GM18499 (cell line): ENCODE results near the gene ZNF792.
"Not testable (repeated sequence)": the region's sequence is repeated elsewhere in the genome, so short reads cannot be mapped to it uniquely, and the experiment has no call there.

Experiments used
- ATAC-seq: cut with Tn5 transposase; IDR thresholded peaks from one replicate; pipeline ENCODE4 v1.9.1; 2021; ENCODE audit warnings: moderate number of reproducible peaks; ENCODE audit not compliant: insufficient read depth, unreplicated experiment

ZNF792 gene

DNA sequence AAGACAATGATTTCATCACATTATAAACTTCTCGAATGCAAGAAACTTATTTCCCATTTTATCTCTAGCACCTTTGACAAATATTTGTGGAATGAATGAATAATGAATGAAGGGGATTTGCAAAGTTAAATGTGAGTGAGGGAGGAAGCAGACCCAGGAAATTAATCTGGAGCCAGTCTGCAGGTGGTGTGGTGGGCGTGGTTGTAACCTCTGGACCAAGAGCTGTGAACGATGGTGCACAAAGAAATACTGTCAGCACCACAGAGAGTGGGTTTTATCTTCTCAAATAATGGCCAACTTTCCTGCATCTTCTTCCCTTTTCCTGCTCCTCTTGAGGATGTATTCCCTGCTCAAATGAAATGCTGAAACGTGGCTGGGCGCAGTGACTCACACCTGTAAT, 11.0 kb upstream of the ZNF792 start:
- ATAC-seq = no peak

DNA sequence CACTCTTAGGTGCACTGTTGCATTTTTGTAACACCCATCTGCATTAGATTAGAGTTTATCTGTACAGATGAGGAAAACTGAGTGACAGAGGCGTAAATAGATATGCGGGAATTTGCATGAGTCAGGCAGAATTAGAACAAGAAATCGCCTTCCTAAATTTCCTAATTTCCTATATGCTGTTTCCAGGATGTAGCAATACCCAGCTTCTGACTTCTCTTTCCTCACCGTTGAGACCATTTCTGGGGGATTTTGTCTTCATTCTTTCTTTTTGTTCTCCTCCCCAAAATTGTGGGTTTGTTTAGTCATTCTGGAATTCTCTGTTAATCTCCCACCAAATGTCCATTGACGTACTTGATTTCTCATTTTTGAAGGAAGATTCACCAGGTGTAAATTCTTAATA, 10.6 kb upstream of the ZNF792 start:
- no peak for ATAC-seq

DNA sequence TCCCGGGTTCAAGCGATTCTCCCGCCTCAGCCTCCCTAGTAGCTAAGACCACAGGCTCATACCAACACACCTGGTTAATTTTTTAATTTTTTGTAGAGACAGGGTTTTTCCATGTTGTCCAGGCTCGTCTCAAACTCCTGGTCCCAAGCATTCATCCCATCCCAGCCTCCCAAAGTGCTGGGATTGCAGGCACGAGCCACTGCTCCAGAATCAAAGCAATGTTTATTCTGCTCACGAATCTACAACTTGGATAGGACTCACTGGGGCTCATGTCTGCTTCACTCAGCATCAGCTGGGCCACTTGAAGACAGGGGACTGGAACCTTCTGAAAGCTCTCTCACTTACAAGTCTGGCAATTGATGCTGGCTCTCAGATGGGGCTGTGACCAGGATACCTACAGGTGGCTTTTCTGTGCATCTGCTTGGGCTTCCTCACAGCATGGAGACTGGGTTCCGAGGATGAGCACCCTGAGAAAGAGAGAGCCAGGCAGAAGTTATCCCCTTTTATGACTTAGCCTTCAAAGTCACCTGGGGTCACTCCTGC, 8.2 kb upstream of the ZNF792 start:
- no peak for ATAC-seq

DNA sequence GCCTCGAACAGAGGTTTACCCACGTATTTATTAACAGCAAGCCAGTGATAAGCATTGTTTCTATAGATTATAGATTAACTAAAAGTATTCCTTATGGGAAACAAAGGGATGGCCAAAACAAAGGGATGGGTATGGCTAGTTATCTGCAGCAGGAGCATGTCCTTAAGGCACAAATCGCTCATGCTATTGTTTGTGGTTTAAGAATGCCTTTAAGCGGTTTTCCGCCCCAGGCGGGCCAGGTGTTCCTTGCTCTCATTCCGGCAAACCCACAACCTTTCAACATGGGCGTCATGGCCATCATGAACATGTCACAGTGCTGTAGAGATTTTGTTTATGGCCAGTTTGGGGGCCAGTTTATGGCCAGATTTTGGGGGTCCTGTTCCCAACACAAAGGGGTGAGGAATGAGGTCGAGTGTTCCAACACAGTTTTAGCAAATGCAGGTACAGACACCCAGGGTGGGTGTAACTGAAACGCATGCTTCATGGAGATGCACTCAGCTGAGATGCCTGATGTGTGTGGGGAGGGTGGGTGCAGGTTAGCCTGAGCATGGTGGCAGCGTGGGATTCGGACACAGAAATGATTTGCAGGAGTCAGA, 6.3 kb upstream of the ZNF792 start:
- not testable (repeated sequence) for ATAC-seq

DNA sequence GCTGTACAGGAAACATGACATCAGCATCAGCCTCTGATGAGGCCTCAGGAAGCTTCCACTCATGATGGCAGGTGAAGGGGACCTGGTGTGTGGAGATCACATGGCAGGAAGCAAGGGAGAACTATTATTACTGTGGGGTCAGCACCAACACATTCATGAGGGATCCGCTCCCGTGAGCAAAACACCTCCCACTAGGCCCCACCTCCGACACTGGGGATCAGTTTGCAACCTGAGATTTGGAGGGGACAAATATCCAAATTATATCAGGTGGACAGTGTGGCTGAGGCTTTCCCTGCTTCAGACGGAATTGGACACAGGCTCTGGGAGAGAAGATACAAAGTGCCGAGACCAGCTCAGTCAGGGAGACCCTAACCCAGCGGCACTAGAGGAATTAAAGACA, 5.7 kb upstream of the ZNF792 start:
- ATAC-seq = no peak

DNA sequence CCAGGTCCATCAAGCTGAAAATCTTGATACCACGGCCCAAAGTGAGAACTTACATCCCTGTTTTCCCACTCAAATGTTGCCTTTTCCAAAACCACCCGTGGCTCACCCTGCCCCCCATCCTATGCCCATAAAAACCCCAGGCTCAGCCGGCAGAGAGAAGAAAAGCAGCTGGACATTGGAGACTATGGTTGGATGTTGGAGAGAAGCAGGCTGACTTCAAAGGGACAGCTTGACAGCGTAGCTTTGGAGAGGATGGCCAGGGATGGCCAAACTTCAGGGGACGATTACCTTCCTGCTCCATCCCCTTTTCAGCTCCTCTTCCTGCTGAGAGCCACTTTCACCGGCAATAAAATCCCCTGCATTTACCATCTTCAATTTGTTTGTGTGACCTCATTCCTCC, 3.5 kb upstream of the ZNF792 start:
- no peak for ATAC-seq

DNA sequence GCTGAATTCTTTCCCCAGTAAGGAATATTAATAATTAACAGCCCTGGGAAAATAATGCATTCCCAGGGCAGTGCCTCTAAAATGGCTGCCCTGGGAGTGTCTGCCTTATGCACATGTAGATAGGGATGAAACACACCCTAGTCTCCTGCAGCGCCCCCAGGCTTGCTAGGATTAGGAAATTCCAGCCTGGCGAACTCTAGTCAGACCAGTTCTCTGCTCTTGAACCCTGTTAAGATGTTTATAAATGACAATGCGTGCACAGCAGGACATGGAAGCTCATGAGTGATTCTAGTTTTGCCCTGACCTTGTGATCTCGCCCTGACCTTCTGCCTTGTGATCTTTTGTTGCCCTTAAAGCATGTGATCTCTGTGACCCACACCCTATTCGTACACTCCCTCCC, 1.5 kb upstream of the ZNF792 start:
- ATAC-seq = not testable (repeated sequence)

DNA sequence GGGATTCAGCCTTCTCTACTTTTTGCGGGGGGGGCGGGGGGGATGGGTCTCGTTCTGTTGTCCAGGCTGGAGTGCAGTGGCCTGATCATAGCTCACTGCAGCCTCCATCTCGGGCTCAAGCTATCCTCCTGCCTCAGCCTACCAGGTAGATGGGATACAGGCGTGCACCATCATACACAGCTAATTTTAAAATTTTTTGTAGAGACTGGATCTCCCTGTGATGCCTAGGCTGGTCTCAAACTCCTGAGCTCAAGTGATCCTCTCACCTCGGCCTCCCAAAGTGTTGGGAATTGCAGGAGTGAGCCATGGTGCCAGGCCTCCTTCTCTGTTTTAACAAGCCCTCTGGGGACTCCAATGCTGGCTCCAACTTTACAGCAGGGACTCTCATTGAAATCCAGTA, 569 bp upstream of the ZNF792 start:
- no peak for ATAC-seq

DNA sequence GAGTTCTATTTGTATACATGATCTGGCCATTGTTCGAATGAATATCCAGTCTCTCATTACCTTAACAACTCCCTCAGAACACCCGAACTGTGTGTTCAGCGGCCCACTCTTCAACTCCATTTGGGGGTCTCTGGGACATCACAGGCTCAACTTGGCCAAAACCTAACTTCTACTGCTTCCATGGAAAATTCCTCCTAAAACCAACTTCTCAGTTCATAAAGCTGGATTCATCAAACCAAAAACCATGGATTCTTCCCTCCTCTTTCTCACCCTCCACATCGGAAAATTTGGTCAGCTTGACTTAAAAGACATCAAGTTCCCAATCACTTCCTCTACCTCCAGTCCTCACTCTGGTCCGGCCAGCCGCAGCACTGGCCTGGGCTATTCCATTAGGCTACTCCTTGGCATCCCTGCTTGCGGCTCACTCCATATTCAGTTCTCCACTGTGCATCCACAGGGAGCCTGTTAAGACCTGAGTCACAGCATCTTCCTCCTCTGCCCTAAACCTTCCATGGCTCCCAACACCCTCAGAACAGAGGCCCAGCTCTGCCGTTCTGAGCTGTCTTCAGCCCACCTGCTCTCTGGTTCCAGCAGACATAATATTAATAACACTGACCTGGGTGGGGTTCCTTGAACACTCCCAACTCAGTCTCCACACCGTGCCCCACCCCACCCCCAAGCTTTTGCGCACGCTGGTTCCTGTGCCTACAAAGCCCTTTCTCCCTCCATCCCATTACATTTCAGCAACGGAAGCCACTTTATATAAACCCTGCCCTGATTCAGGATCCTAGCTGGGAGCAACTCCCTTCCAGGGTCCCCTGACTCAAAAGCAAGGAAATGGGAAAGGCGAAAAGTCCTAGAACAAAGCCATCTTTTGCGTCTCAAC, 1.1 kb downstream of the ZNF792 start:
- ATAC-seq = no peak

DNA sequence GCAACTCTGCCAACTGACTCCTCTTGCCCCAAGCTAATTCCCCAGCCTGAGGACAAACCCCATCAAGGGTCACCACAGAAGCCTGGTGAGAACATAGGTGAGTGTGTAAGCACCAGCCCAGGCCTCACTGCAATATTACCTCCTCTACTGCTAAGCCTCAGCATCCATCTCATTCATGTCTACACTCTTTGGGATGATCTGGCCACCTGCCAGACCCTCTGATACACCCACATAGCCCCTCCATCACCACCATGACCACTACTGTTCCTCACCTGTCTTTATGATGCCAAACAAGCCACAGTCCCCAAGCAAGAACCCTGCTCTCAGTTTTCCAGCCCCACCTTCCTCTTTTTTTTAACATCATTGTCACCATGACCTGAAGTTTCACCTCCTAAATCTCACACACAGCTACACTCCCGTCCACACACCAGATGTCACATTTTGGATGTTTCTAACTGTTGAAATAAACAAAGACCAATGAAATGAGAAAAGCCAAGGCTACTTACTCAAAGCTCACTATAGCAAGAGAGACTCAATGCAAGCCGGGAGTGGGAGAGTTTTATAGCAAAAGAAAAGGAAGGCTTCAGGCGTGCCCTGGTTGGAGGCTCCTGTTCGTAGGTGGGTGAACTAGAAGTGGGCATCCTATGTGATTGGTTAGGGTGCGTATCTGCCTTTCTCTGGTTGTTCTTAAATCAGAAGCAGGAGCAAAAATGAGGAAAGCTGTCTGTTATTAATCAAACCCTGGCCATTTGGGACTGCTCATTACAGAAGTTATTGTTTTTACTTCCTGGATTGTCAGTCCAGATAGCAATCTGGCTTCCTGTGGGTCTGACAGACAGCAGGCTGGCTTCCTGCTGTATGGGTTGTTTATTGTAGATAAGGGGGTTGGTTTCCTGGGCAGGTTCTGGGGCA, 2.0 kb downstream of the ZNF792 start:
- no peak for ATAC-seq

DNA sequence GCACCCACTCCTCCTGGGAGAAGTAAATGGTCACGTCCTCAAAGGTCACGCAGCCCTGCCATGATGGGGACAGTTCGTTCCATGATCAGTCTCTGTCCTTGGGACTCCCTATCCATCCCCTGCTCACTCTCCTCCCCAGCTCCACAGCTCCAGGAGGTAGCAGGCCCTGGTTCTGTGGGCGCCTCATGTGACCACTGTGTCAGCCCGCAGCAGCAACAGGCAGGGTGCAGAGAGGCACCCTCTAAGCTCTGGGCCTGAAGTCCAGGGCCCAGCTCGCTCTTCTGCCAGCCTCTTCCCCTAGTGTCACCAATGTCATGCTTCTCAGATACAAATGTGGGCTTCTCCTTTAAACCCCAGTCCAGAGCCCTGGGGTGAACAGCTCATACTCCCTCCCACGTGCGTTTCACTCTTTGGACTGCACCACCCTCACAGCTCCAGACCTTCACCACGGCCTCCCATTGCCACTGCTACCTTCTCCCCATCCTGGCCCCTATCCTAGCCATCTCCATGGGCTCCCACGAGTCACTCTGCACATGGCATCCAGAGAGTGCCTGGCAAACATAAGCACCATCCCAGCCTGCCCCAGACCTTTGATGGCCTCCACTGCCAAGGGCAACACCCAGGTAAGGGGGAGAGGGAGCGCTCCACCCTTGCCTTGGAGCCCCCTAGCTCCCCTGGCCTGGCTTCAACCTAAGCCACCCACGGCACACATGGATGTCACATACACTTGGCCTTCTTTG, 2.9 kb downstream of the ZNF792 start:
- no peak for ATAC-seq

DNA sequence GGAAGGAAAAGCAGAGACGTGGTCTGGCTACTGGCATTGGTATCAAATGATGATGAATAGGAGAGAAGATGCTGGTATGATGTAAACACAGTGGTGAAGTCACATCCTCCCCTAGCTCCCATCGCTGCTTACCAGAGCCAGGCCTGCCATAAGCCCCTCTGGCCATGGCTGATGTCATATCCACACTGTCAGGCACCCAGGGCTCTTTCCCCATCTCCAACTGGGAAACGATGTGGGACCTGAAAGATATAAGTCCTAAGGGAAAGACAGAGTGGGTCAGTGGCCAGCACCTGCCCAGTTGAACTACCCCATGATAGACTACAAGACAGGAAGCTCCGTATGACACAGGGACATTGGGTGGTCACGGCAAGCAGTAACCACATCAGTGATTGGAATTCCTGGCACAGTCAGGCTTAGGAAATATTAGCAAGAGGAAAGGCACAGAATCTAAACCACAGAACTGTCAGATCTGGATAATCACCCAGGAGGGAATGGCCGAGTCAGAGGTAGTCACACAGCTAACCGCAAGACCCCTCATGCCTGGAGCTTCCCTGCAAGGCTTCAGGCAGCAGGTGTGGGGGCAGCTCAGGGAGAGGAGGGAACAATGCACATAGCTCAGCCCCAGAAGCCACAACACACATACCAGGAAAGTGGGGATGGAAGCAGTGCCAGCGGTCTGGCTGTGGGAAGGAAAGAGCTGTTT, 3.8 kb downstream of the ZNF792 start:
- no peak for ATAC-seq

DNA sequence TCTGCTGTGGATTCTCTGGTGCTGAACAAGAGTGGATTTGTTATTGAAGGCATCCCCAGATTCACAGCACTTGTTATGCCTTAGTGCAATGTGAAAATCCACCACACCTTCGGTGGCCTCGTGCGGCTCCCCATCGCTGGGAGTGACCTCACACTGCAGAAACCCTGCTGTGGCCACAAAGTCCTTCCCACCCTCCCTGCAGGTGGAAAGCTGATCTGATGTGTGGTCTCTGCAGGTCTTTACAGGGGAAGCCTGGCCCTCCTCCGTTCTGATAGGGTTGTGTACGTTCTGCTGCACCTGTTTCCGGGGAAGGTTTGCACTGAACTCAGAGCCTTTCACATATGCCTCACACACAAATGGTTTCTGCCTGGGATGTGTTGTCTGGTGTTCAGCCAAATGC, 5.0 kb downstream of the ZNF792 start:
- no peak for ATAC-seq

DNA sequence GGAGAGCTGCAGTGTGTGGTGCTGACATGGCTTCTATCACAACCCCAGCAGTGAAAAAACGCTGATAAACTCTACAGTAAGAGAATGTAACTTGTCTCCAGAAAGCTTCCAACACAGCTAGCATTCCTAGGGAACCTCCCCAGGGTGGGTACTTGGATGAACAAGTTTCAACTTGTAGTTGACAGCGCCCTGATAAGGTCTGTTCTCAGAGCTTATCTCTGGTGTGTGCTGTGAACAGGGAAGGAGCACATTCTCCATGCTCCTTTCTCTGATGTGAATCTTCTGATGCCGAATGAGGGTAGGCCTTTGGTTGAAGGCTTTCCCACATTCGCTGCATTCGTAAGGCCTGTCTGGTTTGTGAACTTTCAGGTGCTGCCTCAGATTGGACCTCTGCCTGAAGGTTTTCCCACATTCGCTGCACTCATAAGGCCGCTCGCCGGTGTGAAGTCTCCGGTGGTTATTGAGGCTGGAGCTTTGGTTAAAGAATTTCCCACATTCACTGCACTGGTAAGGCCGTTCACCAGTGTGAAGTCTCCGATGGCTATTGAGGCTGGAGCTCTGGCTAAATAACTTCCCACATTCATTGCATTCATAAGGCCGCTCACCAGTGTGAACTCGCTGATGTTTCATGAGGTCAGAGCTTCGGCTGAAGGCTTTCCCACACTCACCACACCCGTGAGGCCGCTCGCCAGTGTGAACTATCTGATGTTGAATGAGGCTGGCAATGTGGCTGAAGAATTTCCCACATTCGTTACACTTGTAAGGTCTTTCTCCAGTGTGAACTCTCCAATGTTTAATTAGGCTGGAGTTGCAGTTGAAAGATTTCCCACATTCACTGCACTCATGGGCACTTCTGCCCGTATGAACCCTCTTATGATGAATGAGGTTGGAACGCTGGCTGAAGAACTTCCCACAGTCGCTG, 5.9 kb downstream of the ZNF792 start:
- no peak for ATAC-seq

DNA sequence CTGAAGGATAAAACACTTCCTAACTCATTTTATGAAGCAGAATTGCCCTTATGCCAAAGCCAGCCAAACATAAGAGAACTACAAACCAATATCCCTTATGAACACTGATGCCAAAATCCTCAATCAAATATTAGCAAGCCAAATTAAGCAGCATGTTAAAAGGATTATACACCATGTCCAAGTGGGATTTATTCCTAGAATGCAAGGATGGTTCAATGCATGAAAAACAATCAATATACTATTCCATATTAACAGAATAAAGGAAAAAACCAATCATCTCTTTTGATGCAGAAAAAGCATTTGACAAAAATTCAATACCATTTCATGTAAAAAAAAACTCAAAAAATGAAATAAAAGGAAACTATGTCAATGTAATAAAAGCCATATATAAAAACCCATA, 10.9 kb downstream of the ZNF792 start:
- no peak for ATAC-seq

DNA sequence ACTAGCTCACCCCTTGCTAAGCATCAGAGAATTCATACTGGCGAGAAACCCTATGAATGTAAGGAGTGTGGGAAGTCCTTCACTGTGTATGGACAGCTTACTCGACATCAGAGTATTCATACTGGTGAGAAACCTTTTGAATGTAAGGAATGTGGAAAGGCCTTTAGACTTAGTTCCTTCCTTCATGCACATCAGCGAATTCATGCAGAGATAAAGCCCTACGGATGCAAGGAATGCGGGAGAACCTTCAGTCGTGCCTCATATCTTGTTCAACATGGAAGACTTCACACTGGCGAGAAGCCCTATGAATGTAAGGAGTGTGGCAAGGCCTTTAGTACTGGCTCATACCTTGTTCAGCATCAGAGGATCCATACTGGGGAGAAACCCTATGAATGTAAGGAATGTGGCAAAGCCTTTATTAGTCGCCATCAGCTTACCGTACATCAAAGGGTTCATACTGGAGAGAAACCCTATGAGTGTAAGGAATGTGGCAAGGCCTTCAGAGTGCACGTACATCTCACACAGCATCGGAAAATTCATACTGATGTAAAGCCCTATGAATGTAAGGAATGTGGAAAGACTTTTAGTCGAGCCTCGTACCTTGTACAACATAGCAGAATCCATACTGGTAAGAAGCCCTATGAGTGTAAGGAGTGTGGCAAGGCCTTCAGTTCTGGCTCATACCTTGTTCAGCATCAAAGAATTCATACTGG, 20.0 kb downstream of the ZNF792 start:
- no peak for ATAC-seq

DNA sequence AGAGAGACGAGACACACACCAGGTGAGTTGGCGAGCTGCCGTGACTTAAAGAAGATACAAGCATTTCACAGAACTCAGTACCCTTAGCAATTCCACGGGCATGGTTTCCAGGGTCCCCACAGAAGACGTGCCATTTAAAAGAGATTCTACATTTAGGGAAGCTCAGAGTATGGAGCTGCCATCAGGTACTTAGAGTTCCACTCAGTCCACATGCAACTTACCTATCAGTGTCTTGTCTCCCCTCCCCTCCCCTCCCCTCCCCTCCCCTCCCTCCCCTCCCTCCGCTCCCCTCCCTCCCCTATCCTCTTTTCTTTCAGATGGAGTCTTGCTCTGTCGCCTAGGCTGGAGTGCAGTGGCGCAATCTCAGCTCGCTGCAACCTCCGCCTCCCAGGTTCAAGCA, 25.1 kb downstream of the ZNF792 start:
- no peak for ATAC-seq

DNA sequence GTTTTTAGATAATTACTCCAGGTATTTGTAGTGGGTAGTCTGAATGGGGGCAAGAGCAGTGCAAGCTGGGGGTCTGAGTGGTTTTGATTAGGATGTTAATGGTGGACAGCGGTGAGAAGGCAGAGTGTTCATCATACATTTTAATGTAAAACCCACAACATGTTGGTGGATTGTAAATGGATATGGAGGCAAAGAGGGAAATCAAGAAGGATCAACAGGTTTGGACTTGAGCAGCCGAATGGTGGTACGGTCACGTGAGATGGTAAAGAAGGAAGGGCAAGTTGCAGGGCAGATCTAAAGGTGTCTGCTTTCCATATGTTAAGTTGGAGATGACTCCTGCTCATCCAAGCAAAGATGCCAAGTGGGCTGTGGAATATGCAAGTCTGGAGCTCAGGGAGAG, 27.8 kb downstream of the ZNF792 start:
- no peak for ATAC-seq
